HG02678 (cell line): ENCODE data around the gene PCDH9.
"Not testable (repeated sequence)": the region's sequence is repeated elsewhere in the genome, so short reads cannot be mapped to it uniquely, and the experiment has no call there.

Experiments used
- ATAC-seq: cut with Tn5 transposase; IDR thresholded peaks from one replicate; pipeline ENCODE4 v1.9.1; 2021; ENCODE audit warnings: mild to moderate bottlenecking, moderate library complexity; ENCODE audit not compliant: unreplicated experiment

Gene PCDH9

GRCh38 chr13:66624302-66624701, 605.8 kb downstream of the PCDH9 start:
- no peak for ATAC-seq

- no peak for ATAC-seq
Observed at GRCh38 chr13:66623129-66623820, 606.9 kb downstream of the PCDH9 start.

- not testable (repeated sequence) for ATAC-seq
Observed at GRCh38 chr13:66621906-66622447, 608.2 kb downstream of the PCDH9 start.

GRCh38 chr13:66618702-66619101, 611.4 kb downstream of the PCDH9 start:
- no peak for ATAC-seq

GRCh38 chr13:66617786-66618185, 612.4 kb downstream of the PCDH9 start:
- no peak for ATAC-seq

- ATAC-seq = no peak
Observed at GRCh38 chr13:66612983-66613382, 617.2 kb downstream of the PCDH9 start.

GRCh38 chr13:66586489-66586888, 643.6 kb downstream of the PCDH9 start:
- no peak for ATAC-seq

- ATAC-seq = no peak
Observed at GRCh38 chr13:66585669-66586203, 644.4 kb downstream of the PCDH9 start.

GRCh38 chr13:66581675-66582074, 648.5 kb downstream of the PCDH9 start:
- no peak for ATAC-seq

GRCh38 chr13:66578305-66578704, 651.8 kb downstream of the PCDH9 start:
- ATAC-seq = no peak

GRCh38 chr13:66577358-66577757, 652.8 kb downstream of the PCDH9 start:
- ATAC-seq = peak; percentile 55

GRCh38 chr13:66576381-66576780, 653.8 kb downstream of the PCDH9 start:
- ATAC-seq = peak; percentile 57

GRCh38 chr13:66574606-66575005, 655.5 kb downstream of the PCDH9 start:
- no peak for ATAC-seq

GRCh38 chr13:66567899-66568612, 662.1 kb downstream of the PCDH9 start:
- no peak for ATAC-seq

GRCh38 chr13:66565279-66565678, 664.9 kb downstream of the PCDH9 start:
- no peak for ATAC-seq

- ATAC-seq = no peak
Observed at GRCh38 chr13:66563076-66563475, 667.1 kb downstream of the PCDH9 start.

GRCh38 chr13:66562054-66562453, 668.1 kb downstream of the PCDH9 start:
- no peak for ATAC-seq

GRCh38 chr13:66560991-66561390, 669.1 kb downstream of the PCDH9 start:
- ATAC-seq = no peak

GRCh38 chr13:66560189-66560588, 669.9 kb downstream of the PCDH9 start:
- ATAC-seq = no peak

- no peak for ATAC-seq
Observed at GRCh38 chr13:66559093-66559492, 671.0 kb downstream of the PCDH9 start.

- ATAC-seq = no peak
Observed at GRCh38 chr13:66558506-66558905, 671.6 kb downstream of the PCDH9 start.

- no peak for ATAC-seq
Observed at GRCh38 chr13:66557357-66557756, 672.8 kb downstream of the PCDH9 start.
